Astrocyte of the cerebellum (primary cell): Measurements from ENCODE around the gene ABTB2.

Experiments used
- DNase-seq: peaks from one replicate; pipeline ENCODE4 v3.0.0-alpha.2; 2011; ENCODE audit warnings: low read depth
- H3K4me3 ChIP-seq: 2 replicates; pipeline ENCODE4 v1.5.1; 2011; ENCODE audit warnings: mild to moderate bottlenecking, low read depth, low read length, moderate library complexity
- CTCF ChIP-seq: IDR thresholded peaks from 2 replicates; pipeline ENCODE4 v1.5.1; 2012; ENCODE audit warnings: low read length, low read depth, moderate library complexity, mild to moderate bottlenecking; ENCODE audit errors: missing control alignments
- in situ Hi-C: cut with HindIII; loops from 2 replicates; pipeline ENCODE4 v1.10.0; 2017; ENCODE audit warnings: low sequenced_read_pairs

Gene ABTB2

GRCh38 chr11:34340653-34341052, 17.2 kb downstream of the ABTB2 start:
- no peak for TF ChIP-seq CTCF
- no peak for DNase-seq
- in situ Hi-C loops = no loop called here
- H3K4me3 ChIP-seq = no peak overlapping the region

GRCh38 chr11:34339149-34340064, 18.4 kb downstream of the ABTB2 start:
- no peak overlapping the region for H3K4me3 ChIP-seq
- TF ChIP-seq CTCF = no peak
- DNase-seq = no peak
- in situ Hi-C loops = no loop called here

GRCh38 chr11:34337016-34337415, 20.8 kb downstream of the ABTB2 start:
- in situ Hi-C loops = no loop called here
- TF ChIP-seq CTCF = no peak
- H3K4me3 ChIP-seq = no peak overlapping the region
- no peak for DNase-seq

- DNase-seq = no peak
- no peak overlapping the region for H3K4me3 ChIP-seq
- in situ Hi-C loops = no loop called here
- no peak for TF ChIP-seq CTCF
Observed at GRCh38 chr11:34335801-34336200, 22.0 kb downstream of the ABTB2 start.

- no peak overlapping the region for H3K4me3 ChIP-seq
- no peak for DNase-seq
- TF ChIP-seq CTCF = no peak
- in situ Hi-C loops = no loop called here
Observed at GRCh38 chr11:34335331-34335730, 22.5 kb downstream of the ABTB2 start.

- in situ Hi-C loops = no loop called here
- DNase-seq = no peak
- no peak overlapping the region for H3K4me3 ChIP-seq
- no peak for TF ChIP-seq CTCF
Observed at GRCh38 chr11:34333787-34334186, 24.0 kb downstream of the ABTB2 start.
